ENCODE data around the gene GPER1.

- no peak for TF ChIP-seq CTCF (IDR thresholded peaks at IDR 0.05)
- TF ChIP-seq EP300 (IDR thresholded peaks at IDR 0.05) = no peak
Observed at GRCh38 chr7:1137517-1138167, 49.7 kb downstream of the GPER1 start.
